Stimulated activated CD8-positive, alpha-beta memory T cell treated with anti-CD3 and anti-CD28 coated beads, Interleukin-7, amount 100 ng/mL, for 48 hours (primary cell): ENCODE data around the gene RGL1.

Experiments used
- DNase-seq, 2 donors: peaks; one replicate each; pipeline ENCODE4 v3.0.0-alpha.2; 2020; ENCODE audit warnings: low read depth in 1 of 2; ENCODE audit errors: extremely low read depth in 1 of 2

The RGL1 gene

GRCh38 chr1:183859831-183860230 is 54.9 kb downstream of the RGL1 start:
- DNase-seq, result no peak

GRCh38 chr1:183862967-183863366 is 58.0 kb downstream of the RGL1 start:
- no peak for DNase-seq

GRCh38 chr1:183863852-183864251 is 58.9 kb downstream of the RGL1 start:
- DNase-seq, result no peak

GRCh38 chr1:183864611-183865010 is 59.7 kb downstream of the RGL1 start:
- no peak for DNase-seq

- no peak for DNase-seq
Observed at GRCh38 chr1:183869230-183869629, 64.3 kb downstream of the RGL1 start.

- DNase-seq, result no peak
Observed at GRCh38 chr1:183869664-183870063, 64.7 kb downstream of the RGL1 start.

GRCh38 chr1:183870351-183871077 is 65.6 kb downstream of the RGL1 start:
- DNase-seq, result no peak

GRCh38 chr1:183871142-183871541 is 66.2 kb downstream of the RGL1 start:
- no peak for DNase-seq

- no peak for DNase-seq
Observed at GRCh38 chr1:183871601-183872000, 66.7 kb downstream of the RGL1 start.

GRCh38 chr1:183872403-183872802 is 67.5 kb downstream of the RGL1 start:
- DNase-seq, result no peak

- DNase-seq, result no peak
Observed at GRCh38 chr1:183873642-183874041, 68.7 kb downstream of the RGL1 start.

- DNase-seq, result no peak
Observed at GRCh38 chr1:183876309-183876708, 71.4 kb downstream of the RGL1 start.

GRCh38 chr1:183877053-183877720 is 72.3 kb downstream of the RGL1 start:
- no peak for DNase-seq

GRCh38 chr1:183879494-183879893 is 74.6 kb downstream of the RGL1 start:
- no peak for DNase-seq

GRCh38 chr1:183879966-183880365 is 75.0 kb downstream of the RGL1 start:
- DNase-seq, result no peak

GRCh38 chr1:183880531-183881243 is 75.8 kb downstream of the RGL1 start:
- DNase-seq, result no peak

GRCh38 chr1:183881387-183882131 is 76.6 kb downstream of the RGL1 start:
- no peak for DNase-seq

- no peak for DNase-seq
Observed at GRCh38 chr1:183882335-183883167, 77.6 kb downstream of the RGL1 start.

- no peak for DNase-seq
Observed at GRCh38 chr1:183883623-183884022, 78.7 kb downstream of the RGL1 start.

GRCh38 chr1:183884526-183884925 is 79.6 kb downstream of the RGL1 start:
- no peak for DNase-seq
